GM21737 (cell line): ENCODE measurements around the gene CFAP221.
"Not testable (repeated sequence)": the region's sequence is repeated elsewhere in the genome, so short reads cannot be mapped to it uniquely, and the experiment has no call there.

Source experiments
- ATAC-seq: cut with Tn5 transposase; IDR thresholded peaks from one replicate; pipeline ENCODE4 v1.9.1; 2021; ENCODE audit warnings: mild to moderate bottlenecking, moderate library complexity; ENCODE audit not compliant: unreplicated experiment

CFAP221 gene

DNA sequence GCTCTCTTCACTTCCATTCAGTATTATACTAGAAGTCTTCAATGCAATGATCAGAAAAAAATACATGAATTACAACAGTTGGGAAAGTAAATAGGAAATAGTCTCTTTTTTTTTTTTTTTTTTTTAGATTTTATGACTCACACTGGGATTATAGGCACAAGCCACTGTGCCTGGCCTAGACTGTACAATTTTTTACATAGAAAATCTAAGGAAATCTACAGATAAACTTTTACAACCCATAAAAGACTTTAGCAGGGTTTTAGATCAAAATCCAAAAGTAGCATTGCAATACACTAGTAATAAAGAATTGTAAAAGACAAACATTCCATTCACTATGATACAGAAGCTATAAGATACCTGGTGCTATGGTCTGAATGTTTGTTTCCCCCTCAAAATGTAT, 39.0 kb downstream of the CFAP221 start:
- ATAC-seq = no peak

DNA sequence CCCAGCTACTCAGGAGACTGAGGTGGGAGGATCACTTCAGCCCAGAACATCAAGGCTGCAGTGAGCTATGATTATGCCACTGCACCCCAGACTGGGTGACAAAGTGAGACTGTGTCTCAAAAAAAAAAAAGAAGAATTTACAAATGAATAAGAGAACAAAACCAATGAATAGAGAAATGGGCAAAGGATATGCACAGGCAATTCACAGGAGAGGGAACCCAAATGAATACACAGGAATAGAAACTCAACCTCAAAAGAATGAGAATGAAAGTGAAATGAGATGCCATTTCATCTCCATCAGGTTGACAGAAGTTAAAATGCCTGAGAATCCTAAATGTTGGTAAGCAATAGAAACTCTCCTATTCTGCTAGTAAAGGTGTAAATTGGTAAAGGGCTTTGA, 40.2 kb downstream of the CFAP221 start:
- no peak for ATAC-seq

DNA sequence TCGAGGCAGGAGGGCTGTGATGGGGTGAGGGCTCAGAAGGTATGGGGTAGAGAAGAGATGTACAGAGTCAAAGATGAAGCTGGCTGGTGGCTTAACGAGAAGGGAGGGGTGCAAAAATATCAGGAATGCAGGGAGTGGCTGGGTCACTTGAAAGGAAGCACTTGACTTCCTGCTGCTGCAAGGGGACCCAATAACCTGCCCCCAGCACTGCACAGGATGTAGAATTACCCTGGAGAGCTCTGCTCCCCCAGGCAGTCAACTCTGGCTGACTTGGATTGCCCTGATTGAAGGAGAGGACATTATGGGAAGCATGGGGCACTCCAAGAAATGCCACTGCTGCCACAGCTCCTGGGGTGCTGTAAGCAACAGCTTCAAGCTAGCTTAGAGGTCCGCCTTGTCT, 41.8 kb downstream of the CFAP221 start:
- ATAC-seq = no peak

DNA sequence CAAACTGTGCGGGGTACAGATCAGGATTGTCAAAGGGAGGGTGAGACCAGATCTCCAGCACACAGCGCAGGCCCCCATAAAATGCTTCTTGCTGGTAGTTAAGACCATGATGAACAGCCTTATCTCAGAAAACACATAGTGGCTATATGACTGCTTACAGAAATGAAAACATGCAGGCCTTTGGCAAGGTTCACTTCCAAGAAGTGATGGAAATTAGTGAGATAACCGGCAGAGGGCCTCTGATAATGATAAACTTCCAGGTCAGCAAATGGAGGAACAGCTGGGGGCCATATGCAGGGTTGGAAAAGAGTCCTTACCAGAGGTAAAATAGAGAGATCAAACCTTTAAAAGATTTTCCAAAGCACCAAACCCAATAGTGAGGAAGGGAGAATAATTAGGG, 46.6 kb downstream of the CFAP221 start:
- ATAC-seq = no peak

DNA sequence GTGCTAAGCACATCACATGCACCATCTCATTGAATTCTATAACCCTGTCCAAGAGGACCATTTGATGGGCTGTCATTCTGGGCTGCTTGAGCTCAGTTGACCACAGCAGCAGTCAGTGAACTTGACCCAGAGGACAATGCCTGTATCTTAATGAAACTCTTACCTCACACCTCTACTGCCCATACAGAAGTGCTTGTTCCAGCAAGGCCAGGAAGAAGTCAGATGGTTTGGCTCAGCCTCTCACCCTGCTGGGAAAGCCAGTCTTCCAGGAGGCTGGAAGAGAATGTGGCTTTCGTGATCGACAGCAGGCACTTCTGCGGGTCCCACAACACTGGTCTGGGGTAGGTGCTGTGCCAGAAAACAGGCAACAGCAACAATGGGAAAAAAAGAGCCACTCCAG, 47.3 kb downstream of the CFAP221 start:
- no peak for ATAC-seq

DNA sequence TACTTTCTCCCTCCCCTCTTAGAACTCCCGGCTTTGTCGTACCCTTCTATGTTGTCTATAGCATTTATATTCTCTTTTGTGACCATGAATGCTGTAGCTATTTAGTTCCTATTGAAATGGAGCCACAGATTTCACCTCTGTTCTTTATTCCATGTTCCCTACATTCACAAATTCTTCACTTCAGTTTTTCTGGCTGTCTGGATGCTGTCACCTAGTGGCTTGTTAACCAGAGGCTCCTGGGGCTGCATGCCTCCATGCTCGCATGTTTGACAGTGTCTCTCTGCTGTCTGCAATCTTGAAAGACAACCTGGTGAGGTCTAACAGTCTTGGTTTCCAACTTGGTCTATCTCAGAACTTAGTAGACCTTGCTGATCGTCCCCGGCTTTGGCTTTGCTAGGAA, 48.2 kb downstream of the CFAP221 start:
- no peak for ATAC-seq

DNA sequence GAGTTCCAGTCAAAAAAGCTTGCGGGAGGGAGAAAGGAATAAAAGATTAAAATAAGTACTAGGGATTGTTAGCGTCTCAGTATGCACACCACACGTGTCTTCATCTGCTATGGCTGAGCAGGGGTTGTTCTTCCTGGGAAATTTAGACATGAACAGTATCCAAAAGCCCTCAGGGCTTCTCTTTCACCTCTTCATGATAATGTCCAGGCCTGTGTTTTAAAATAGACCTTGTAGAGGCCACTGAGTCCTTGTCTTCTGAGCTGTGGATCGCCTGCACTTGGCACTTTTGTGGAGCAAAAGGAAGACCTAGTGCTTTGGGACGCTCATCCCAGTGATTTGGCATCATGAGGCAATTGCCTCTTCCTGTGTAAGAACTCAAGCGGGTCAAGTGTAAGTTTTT, 52.4 kb downstream of the CFAP221 start:
- ATAC-seq = no peak

DNA sequence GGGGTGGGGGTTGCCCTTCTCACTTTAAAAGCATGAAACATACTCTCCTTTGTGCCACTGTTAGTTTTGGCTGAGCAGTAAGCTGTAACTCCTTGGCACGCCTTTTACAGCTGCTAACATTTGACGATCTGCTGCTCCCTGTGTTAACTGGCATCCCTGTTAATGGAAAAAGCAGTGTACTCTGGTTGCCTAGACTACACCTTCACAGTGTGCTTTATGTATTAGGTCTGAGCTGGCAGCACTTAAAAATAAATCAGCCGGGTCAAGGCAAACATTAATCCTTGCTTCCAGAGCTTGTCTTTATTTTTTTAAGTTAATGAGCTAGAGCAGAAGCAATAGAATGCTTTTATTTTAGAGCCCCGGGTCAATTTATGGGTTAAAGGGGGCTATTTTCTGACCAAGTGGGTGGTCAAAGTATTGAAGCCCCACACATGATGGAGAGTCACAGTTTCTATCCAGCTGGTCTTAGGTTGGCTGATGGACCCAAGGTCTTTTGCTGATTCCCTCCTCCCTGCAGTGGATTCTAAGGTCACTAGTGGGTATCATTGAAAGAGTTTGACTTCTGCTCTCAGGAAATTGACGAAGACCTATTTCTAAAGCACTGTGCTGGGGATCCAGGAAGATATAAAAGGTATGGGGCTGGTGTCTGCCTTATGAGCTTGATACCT, 54.5 kb downstream of the CFAP221 start:
- ATAC-seq = no peak

DNA sequence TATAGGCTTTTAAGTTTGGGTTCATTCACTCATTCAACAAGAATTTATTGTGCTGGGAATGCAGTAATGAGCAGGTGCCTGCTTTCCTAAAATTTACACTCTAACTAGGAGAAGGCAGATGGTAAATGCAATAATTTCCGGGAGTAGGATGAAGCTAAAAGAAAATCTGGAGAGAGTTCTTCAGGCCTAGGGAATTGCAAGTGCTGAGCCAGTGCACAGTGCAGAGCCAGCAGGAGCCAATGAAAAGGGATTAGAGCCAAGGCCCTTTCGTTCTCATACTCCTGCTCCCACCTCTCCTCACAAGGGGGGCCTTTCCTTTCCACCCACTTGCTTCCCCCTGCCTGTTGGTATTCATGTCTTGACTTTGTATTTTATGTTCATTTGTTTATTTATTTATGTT, 55.1 kb downstream of the CFAP221 start:
- ATAC-seq = no peak

DNA sequence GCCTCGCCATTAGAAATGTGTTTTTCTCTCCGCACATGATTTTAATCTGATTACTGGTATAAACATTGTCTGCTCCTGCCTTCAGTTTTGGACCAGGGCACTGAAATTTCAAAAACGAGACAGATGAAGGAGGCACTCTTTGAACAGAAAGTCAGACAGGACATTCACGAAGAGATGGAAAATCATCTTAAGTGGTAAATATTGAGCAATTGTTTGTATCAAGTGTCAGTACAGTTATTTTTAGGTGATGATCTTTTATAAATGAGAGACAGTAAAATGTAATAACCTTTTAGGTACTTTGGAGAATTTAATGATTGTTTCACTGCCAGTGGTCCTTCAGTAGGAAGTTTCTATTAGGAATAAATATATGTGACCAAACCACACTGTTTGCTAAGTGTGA, 60.8 kb downstream of the CFAP221 start:
- ATAC-seq = no peak

DNA sequence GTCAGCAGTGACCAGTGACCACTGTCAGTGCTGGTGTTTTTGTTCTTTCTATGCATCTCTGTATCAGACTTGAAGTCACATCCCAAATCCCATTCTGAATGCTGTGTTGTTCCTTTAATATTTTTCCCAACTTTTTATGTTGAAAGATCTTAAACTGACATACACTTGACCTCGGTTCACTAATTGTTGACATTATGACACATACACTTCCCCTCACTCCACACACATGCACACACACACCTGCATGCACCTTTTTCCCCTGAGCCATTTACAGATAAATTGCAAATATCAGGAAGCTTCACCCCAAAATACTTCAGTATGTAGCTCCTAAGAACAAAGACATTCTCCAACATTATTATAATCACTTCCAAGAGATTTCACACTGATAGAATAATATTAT, 62.4 kb downstream of the CFAP221 start:
- no peak for ATAC-seq

DNA sequence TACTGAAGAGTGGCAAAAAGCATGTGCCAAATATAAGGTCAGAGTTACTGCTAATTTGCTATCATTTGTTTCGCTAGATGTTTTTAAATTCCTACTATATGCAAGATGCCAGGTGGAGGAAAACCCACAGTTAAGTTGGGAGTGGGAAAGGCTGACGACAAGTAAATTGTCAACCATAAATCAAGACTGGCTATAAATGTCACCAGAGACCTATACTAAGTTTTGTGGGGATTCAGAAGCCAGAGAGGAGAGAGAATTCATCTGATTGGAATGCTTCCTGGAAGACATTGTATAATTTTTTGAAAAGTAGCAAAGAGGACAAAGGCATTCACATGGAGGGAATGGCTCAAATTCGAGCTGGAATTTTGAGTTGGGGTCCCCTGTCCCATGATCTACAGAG, 64.3 kb downstream of the CFAP221 start:
- ATAC-seq = no peak

DNA sequence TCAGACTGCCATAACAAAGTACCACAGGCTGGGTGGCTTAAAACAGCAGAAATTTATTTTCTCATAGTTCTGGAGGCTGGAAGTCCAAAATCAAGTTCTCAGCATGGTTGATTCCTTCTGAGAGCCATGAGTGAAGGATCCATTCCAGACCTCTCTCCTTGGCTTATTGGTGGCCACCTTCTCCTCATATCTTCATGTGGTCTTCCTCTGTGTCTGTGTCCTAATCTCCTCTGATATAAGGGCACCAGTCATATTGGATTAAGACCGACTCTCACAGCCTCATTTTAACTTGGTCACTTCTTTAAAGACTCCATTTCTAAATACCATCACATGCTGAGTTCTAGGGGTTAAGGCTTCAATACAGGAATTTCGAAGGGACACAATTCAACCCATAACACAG, 65.1 kb downstream of the CFAP221 start:
- ATAC-seq = no peak

DNA sequence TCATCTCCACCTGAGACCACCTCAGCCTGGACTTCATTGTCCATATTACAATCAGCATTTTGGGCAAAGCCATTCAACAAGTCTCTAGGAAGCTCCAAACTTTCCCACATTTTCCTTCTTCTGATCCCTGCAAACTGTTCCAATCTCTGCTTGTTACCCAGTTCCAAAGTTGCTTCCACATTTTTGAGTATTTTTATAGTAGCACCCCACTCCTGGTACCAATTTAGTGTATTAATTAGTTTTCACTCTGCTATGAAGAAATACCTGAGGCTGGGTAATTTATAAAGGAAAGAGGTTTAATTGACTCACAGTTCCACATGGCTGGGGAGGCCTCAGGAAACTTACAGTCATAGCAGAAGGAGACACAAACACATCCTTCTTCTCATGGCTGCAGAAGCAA, 69.9 kb downstream of the CFAP221 start:
- ATAC-seq = not testable (repeated sequence)

DNA sequence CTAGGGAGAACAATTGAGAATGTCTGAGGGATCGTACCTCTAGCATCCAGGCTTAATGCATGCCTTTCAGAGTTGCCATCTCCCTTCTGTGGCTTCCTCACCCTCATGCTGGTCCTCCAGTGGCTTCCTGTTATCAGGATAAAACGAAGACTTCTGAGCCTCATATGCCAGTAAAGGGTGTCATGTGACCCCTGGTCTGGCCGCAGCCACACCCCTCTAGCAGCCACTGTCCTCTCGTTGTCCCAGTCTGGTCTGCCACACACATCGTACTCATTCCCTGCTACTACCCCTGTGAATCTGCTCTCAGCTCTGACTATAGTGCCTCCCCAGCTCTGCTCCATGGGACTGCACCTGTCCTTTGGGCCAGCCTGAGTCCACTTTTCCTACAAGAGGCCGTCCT, 72.2 kb downstream of the CFAP221 start:
- no peak for ATAC-seq

DNA sequence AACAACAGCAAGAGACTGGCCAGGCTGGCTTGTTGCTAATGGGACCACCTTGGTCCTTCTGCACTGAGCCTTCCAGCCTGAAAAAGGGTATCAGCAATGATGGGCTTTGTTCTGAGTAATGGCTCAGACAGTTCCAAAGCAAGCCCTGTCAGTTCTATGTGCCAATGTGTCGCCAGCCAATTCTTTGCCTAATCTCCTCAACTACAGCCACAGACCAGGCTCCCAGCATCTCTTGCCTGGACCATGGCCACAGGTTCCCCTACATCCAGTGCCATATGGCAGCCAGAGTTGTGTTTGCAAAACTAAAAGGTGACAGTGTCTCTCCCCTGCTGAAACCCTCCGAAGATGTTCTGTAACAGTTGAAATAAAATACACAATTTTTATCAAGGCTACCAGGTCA, 73.2 kb downstream of the CFAP221 start:
- no peak for ATAC-seq

DNA sequence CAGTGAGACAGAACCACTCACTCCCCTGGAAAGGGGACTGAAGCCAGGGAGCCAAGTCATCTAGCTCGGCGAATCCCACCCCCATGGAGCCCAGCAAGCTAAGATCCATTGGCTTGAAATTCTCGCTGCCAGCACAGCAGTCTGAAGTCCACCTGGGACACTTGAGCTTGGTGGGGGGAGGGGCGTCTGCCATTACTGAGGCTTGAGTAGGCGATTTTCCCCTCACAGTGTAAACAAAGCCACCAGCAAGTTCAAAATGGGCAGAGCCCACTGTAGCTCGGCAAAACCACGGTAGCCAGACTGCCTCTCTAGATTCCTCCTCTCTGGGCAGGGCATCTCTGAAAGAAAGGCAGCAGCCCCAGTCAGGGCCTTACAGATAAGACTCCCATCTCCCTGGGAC, 74.5 kb downstream of the CFAP221 start:
- not testable (repeated sequence) for ATAC-seq

DNA sequence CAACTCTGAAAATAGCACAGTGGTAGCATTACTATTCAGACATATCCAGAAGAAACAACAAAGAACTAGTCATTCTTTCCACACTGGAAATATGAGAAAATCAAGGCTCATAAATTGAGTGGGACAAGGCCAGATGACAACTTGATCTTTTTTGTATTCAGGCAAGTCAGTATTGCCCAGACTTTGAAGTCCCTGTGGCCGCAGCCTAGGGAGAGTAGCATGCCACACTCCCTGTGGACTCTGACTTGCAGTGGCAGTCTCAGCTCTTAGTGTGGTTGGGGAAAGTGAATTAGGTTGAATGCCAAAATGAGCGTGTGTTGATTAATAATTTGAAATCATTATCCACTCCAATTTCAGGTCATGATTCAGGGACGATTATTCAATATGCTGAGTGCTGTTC, 81.0 kb downstream of the CFAP221 start:
- no peak for ATAC-seq

DNA sequence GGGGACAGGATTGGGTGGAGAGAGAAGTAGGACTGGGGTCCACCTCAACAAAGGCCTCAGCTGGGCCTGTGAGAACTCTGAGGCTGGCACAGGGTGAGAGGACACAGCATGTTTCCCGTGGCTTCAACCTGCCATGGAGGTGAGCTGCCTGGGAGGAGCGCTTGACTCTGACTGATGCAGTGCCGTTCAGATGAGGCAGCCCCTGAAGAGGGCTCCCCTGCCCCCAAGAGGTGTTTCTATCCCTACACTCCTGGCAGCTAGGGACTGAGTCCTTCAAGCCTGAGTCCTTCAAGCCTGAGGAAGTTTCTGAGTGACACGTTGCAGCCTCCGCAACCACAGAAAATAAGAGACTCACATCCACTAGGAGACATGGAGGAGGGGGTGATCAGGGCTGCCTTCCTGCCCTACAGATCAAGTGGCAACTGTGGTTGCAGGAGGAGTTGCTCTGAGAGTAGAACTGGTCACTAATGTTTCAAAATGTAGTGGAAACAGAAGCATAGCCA, 85.1 kb downstream of the CFAP221 start:
- no peak for ATAC-seq

DNA sequence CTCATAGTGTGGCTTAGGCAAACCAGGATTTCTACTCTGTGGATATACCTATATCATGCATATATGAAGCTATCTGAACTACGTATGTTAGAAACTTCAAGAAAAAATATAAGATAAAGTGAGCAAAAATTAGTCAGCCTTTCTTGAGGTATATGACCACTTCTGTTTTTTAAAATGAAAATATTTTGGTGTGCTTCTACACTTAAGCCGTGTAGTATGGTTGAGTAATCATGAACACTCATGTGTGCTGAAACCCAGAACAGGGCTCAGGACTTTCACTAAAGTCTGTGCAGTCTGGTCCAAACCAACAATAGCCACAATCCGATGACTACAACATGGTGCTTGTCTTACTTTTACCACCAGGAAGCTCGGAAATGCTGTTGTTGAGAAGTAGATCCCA, 85.9 kb downstream of the CFAP221 start:
- ATAC-seq = no peak

DNA sequence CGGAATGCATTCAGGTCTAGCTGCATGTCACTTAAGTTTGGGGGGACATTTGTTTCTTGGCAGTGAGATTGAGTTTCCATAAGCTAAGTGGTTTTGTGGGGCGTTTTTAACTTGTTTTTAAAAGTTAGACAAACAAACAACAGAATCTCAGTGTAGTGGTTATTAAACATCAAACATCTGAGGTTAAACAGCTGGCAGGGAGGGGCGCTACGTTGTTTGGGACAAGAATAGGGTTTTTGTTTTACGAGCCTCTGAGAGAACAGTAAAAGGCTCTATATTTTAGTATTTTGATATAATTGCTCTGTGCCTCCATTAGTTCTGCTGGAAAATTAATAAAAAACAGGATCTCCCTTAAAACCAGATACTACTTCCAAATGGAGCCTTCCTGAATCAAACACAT, 93.1 kb downstream of the CFAP221 start:
- ATAC-seq = no peak

DNA sequence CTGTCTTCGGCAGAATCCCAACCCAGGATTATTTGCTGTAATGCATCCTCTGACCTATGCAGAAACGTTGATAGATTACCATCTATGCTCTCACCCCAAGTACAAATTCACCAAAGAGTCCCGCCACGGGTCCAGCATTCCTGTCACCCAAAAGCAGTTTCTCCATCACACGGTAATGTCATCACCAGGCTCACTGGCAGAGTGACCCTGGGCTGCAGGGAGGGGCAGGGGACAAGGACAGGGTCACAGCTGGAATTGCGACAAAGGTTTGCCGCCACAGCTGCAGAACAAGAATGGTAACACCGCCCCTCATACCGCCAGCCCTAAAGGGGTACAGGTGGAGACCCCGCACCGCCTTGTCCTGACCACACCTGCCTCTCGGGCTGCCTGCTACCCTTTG, 94.0 kb downstream of the CFAP221 start:
- no peak for ATAC-seq
